HS-27A (cell line): ENCODE measurements around the gene IRF6.
A peak's percentile ranks its signal among the peaks of the same experiment; 100 is the strongest.

ENCODE experiments used
- DNase-seq: peaks from one replicate; pipeline ENCODE4 v3.0.0-alpha.2; 2012; ENCODE audit warnings: low read depth, missing footprints

IRF6 gene

DNA sequence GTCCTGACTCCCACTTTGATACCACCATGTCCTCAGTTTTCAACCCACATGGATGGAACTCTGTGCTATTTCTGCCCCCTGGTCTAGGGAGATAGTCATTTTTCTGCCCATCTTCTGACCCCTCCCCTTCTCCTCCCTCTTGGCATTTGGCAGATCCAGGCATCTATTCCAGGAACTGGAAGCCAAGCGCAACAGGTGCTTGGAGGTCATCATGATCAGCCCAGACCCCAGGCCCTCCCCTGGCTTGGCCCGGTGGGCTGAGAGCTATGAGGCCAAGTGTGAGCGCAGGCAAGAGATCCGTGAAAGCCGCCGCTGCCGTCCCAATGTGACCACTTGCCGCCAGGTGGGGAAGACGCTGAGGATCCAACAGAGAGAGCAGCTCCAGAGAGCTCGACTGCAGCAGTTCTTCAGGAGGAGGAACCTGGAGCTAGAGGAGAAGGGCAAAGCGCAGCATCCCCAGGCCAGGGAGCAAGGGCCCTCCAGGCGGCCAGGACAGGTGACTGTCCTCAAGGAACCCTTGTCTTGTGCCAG, 46.0 kb downstream of the IRF6 start:
- no peak for DNase-seq

DNA sequence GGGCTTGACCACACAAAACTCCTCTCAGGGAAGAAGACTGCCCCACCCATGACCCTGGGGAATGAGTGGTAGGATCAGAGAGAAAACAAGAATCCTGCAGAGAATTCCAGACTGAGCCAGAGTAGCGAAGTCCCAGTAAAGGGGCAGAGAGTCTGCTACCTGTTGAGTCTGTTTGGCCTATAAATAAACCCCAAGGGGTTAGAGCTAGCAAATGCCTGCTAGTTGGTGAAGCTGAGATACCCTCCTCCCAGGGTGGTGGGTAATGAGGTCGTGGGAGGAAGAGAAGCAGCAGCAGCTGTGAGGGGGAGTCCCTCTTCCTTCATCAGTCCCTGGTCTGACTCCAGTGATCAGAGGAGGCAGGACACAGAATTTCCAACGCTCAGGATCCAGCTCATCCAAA, 47.5 kb downstream of the IRF6 start:
- DNase-seq, result no peak

DNA sequence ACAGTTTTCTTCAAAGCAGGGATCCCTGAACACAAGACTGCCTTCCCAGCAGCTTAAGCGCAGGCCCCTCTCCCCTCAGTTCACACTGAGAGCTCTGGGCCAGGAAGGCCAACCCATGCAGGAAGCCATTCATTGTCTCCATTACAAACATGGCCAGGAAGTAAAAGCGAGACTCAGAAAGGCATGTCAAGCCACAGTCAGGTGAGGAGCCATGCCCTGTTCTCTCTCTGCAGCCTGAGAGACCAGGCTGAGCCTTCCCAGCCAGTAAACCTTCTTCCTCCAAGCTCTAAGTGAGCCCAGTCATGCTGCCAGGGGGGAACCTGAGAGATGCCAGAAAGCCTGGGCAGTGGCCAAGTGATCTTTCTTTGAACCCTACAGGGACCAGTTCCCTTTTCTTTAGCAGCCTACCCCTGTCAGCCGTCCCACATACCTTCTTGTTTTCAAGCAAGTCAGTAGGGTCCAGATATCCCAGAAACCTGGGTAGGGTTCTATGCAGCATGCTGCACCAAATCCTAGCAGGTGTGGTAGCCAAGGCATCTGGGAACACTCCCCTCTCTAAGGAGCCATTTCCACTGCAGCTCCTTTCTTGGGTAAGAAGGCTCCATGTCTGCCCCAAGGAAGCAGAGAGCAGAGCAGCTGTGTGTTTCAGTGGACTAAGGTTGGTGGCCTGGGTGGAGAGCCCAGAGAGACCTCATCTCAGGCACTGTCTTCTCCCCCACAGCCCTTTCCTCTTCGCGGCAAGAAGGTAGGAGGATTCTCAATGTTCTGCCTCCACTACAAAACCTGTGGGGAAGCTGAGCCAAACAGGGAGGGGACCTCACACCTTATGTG, 49.1 kb downstream of the IRF6 start:
- no peak for DNase-seq

DNA sequence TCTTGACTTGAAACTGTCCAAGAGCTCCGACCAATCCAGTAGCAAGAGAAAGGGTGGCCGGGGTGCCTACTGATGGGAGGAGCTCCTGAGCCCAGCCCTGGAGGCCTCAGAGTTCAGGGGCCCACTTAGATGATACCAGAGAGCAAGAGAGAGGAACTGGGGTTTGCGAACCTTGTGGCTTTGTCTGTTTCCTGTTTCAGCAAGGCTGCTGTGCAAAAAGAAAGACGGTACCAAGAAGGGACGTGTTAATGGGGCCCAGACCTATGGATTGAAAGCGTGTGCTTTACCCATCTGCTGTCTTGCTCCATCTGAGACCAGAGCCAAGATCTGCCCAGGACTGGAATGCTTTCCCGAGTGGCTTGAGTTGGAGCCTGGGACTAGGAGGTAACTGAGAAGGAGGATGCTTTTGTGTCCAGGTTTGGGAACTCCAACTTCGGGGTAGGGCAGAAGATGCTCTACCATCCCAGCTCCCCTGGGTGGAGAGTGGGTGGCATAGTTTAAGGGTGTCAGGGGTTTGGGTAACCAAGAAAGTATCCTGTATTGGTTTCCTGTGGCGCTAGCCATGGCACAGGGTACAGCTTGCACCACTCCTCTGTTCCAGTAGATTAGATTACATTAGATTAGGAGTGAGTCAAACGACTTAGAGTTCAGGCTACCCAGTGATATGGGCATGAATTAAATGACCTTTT, 49.9 kb downstream of the IRF6 start, which contains the start of gene TRAF3IP3:
TRAF3IP3 (plus strand) TSS at position 128 of the 689 bp plus-strand sequence. CDS start 3,987 bp downstream, outside the sequence.
- no peak for DNase-seq

DNA sequence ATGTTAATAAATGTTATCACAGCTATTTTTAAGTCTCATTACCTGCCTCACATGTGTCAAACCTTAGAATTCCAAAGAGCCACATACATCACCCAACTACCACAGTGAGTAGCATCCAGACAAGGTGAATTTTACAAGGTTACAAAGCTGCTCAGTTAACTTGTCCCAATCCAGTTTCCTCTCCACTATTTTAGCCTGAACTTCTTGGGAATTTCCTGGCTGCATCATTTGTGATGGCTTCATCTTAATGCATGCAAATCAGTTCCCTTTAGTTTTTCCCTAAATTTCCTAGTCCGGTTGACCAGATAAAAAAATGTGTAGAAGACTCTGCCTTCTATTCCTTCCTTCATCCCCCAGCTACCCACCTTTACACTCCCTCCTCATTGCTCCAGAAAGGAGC, 50.7 kb downstream of the IRF6 start:
- DNase-seq, result no peak

DNA sequence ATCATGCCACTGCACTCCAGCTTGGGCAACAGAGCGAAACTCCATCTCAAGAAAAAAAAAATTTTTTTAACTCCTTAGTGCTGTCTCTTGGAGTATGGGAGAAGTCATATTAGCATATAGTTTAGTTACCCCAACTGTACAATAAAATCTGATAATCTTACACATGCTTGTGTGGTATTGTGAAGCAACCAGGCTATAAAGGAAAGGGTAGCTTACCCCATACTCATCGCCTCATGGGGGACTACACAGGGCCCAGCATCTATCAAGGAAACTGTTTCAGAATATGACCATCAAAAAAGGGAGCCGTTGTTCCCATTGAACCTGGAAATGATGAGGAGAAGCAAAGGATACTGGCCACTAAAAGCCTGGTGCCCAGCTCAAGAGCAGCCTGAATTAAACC, 53.1 kb downstream of the IRF6 start:
- no peak for DNase-seq

DNA sequence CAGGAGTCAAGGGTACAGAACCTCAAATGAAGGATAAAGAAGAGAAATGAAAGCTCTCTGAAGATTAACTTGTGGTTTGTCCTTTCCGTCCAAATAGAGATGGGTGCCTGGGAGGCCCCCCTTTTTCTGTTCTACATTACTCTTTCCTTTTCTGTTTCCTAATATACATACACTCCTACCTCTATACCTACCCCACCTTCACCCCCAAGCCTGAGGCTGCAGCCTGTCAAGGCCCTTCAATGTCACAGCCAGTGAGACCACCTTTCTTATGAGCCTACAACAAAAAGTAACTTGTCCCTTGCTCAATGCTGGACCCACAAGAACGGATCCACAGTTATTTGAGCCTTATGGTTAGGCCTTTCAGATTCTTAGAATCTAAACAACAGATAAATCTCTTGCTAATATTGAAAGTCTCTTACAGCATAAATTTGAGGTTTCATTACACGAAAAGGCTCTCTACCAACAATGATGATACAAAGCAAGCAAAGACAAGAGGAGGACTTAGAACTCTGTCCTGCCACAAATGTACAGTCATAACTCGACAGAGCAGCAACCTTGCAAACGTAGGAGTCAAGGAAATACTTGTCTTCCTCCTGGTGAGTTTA, 54.2 kb downstream of the IRF6 start:
- no peak for DNase-seq

DNA sequence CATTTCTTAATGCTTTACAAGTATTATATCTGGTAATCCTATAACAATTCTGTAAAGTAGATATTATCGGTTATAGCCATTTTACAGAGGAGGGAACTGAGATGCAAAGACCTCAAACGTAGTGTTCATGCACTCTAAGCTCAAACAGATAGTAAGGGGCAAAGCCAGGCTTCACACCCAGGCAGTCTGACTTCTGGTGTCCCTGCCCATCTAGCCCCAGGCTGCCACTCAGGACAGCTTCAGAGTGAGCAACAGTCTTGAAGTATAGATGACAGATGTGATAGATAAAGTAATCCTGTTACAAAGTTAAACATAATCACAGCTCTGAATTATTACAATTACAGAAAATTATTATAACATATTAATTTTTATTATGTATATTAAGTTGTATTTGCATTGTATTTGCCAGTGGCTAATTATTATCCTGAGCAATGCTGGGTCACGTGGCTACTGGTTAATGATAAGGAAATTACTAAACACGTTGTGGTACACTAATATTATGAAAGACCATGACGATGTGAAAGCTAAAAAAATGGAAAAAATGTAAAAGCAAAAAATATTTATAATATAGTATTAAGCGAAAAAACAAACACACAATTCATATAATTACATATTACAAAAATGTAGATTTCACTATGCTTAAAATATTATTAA, 56.1 kb downstream of the IRF6 start:
- no peak for DNase-seq

DNA sequence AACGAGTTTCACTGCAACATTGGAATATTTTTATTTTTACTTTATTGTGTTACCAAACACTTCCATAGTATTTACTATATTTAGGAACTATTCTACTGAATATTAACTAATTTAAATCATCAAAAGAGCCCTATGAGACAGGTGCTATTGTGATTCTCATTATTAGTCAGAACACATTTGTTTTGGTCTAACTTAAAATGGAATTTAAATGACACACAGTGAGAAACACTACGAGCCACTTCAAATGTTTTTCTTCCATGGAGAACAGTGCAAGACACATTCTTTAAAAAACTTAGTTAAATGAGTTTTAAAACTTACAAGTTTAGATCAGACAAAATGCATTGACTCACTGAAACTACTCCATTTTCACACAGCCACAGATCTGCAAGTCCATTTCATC, 56.7 kb downstream of the IRF6 start:
- no peak for DNase-seq

DNA sequence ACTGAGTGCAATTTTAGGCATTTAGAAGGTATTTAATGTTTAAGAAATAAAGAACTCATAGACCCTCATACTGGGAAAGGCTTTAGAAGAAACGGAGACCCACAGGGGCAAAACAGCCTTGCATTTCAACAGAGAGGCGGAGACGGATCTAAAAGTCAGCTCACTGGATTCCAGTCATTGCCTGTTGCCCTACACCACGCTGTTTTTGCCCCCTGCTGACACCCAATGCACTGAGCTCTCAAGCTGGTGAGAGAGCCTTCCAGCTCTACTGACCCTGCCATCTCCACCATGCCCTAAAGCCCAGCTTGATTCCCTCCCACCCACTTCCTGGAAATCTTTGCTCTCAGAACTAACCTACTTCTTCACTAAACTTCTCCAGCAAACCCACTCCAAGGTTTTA, 57.3 kb downstream of the IRF6 start:
- no peak for DNase-seq

DNA sequence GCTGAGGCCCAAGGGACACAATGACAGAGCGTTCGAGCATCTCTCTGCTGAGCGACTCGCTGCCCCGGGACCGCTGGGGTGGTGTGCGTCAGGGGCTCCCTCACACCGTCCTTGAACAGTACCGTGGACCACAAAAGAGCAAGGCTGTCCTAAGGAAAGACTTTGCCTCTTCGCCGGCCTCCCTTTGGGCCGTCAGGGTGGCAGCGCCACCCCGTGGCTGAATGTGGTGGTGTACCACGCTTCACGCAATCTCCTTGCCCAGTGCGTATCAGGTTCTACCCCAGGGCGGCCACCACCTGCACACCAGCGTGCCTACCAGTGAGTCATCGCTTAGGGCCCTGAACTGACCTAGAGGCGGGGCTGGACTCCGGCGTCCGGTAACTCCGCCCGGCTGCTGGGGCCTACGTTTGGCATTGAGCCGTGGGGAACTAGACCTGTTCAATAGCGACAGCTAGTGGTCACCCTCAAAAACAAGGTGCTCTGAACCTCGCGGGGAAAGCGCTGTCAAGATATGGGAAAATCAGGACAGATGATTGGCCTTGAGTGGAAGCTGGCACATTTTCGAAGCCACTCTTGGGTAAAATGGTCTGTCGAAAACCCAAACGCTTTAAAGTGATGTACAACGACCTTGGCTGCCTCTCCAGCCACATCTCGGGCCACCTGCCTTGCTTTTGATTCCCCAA, 58.2 kb downstream of the IRF6 start:
- DNase-seq, result peak; percentile 68

DNA sequence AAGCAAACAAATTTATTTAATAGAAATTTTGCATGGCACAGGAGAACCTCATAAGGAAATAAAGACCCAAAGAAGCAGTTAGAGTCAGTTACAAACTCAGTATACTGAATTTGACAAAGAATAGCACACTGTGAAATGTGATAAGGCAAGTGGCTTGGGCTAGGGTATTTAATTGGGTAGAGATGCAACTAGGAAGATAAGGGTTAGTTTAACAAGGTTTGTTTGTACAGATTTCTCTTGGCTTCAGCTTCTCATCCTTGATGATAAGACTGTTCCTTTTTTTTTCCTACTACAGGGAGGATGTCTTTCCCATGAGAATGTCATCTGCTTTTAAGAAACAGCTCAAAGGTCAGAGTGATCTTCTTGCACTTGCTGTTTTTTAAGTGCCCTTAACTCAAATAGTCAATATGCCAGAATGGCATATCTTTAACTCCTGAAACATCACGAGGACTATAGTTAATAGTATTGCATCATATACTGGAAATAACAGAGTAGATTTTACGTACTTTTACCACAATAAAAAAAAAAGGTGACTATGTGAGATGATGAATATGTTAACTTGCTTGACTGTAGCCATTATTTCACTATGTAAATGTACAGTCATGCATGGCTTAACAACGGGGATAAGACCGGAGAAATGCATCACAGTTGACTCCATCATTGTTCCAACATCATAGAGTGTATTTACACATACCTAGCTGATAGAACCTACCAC, 59.3 kb downstream of the IRF6 start:
- no peak for DNase-seq

DNA sequence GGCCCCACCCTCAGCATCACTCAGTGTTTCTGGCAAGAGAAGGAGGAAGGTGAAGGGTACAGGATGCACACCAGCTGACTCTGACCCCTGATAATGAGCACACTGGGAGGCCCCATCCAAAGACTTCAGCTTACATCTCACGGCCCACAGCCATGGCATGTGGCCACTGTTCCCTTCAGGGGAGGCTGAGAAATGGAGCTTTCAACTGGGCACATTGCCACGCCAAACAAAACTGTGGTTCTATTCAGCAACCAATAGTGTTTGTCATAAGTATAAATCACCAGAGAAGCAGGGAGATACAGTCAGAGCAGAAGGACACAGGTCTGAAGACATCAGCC, 62.8 kb downstream of the IRF6 start:
- no peak for DNase-seq

DNA sequence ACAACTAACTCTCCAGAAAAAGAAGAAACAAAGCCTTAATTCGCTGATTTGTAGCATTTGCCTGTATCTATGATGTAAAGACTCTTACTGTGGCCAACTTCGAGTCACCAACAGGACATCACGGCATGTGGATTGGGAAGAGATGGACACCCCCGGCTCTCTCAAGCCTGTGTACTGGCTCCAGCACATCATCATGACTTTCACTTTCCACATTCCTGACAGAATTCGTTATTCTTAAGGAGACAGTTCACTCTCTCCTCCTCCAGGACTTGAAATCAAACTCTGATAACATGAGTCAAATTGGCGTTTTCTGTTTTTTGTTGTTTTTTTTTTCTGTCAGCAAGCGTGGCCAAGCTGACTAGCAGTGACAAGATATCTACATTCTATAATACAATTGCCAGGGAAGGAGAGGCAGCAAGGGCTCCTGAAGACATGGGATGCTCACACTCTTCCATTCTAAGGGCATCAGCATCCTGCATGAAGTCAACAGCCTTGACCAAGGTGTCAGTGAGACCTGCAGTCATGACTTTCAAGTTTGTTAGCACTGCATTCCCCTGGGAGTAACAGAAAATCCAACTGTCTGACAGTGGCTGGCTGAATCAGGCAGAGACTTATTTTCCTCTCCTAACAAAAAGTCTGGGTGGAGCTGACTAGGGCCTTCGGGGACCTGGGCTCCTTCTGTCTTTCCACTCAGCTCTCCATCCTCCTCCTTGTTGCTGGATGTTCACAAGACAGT, 63.4 kb downstream of the IRF6 start:
- DNase-seq, result no peak

DNA sequence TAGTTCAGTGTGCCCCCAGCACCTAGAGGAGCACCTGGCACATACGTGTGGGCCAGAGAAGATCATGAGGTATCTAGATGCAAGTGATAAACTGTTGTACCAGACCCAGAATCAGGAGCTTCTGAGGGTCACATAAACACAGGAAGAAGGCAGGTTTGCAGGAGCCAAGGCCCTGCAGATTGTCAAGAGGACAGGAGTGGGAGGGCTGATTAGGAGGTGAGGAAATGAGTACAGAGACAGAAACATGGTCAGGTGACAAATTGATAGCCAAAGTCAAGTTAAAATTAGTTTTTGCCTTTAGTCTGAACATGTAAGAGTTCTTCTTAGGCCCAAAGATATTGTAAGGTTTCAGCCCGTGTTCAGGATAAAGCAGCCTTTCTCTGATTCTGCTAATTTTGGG, 64.1 kb downstream of the IRF6 start:
- DNase-seq, result no peak

DNA sequence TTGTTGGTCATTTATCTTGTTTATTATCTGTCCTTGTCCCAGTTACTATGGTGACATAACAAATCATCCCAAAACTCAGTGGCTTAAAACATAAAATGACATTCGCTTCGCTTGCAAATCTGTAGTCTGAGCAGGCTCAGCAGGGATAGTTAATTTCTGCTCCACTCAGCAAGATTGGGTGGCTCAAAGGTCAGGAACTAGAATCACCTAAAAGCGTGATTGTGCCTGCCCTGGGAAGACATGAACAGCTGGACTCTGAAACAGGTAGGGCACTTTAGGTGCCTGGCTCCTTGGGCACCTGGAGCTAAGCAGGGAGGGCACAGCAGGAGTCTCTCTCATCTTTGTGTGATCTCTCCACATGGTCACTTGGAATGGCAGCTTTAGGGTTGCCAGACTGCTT, 64.7 kb downstream of the IRF6 start:
- no peak for DNase-seq

DNA sequence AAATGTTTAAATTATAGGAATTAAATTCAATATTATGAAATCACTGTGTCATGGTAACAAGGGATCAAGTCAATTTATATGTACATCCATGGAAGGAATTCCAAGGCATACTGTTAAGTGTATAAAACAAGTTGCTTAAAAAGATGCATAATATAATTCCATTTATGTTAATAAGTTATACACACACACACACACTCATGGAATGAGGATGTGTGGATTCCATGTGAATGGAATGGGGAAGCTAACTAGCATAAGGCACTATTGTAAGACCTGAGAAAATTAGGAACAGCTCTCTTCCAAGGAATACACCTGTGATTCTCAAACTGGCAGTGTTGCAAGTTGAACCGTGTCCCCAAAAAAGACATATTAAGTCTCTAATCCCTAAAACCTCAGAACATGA, 67.7 kb downstream of the IRF6 start:
- no peak for DNase-seq

DNA sequence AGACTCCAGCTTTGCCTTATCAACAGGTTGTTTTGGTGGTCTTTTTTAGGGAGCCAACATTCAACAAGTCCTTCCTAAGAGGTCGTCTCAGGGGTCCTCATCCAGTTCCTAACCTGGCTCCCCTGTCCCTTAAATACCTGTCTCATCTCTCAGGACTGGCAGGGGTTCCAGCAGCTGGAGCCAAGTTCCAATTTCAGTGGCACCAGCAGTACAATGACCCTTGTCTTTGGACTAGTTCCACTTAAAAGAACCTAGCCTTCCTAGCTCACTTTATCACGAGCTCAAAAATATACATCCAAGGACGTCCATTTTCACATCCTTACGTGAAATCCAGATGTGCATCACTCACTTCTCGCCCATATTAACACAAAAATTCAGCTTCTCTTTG, 68.8 kb downstream of the IRF6 start:
- DNase-seq, result no peak

DNA sequence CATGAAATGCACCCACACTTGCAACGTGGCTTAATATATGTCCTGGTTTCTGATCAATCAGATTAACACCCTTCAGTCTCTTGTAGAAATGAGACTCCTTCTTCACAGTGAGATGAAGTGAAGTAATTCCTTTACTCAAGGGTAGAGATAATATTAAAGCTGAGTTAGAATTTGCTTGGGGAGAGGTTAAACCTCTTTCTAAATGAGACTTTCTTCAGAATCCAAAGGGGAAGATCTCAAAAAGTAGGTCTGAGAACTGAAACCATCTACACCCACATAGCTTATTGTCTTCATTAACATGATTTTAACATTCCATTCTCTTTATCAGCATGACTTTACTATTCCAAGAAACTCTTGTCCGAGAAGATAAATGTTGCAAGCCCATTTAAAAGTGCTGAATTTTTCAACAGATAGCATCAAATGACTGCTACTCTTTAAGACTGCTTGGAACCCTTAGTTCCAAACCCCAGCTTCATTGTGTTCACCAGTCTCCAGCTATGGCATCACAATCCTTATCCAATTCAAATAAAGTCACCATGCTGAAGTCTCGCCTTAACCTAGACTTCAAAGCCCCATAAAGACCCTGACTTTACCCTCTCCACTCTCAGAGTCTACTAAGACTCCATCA, 69.3 kb downstream of the IRF6 start:
- DNase-seq, result no peak
